K562 (cell line): ENCODE data around the gene OR2V2. TPM values are rescaled to one million over a fixed set of nuclear protein-coding genes. Genes with fewer than 3 reads are reported as not detected.

ENCODE experiments used
- BRD4 ChIP-seq: fragments of 200-600 bp; sonication (generic); IDR thresholded peaks from 2 replicates; pipeline ENCODE4 v1.6.1; 2017; ENCODE audit warnings: inconsistent platforms
- CBFA2T2 ChIP-seq: fragments of 450-650 bp; conservative IDR thresholded peaks from 2 replicates; pipeline ENCODE4 v1.6.1; 2017; ENCODE audit warnings: mild to moderate bottlenecking
- CHD2 ChIP-seq: IDR thresholded peaks from 2 replicates; pipeline ENCODE4 v1.6.1; 2011; ENCODE audit warnings: low read depth, low read length
- CXXC5 ChIP-seq: fragments of 250-450 bp; sonication (Bioruptor Pico); IDR thresholded peaks from 2 replicates; pipeline ENCODE4 v1.8.0; 2022; ENCODE audit warnings: inconsistent platforms, mild to moderate bottlenecking, moderate library complexity
- ELF2 ChIP-seq: fragments of 250-450 bp; sonication (Bioruptor Pico); IDR thresholded peaks from 2 replicates; pipeline ENCODE4 v1.5.0; 2021; ENCODE audit warnings: mild to moderate bottlenecking
- EP300 ChIP-seq: IDR thresholded peaks from 2 replicates; pipeline ENCODE4 v1.6.1; 2012; ENCODE audit warnings: low read length, improper control_type of control experiment
- GATA2 ChIP-seq: sonication (generic); formaldehyde crosslinking; IDR thresholded peaks from 2 replicates; pipeline ENCODE4 v1.4.0; 2020; ENCODE audit warnings: mild to moderate bottlenecking, missing genetic modification reagents
- HMG20A ChIP-seq: fragments of 450-650 bp; formaldehyde crosslinking; conservative IDR thresholded peaks from 2 replicates; pipeline ENCODE4 v1.4.0; 2020; ENCODE audit warnings: mild to moderate bottlenecking, mixed read lengths
- KAT8 ChIP-seq: fragments of 450-650 bp; IDR thresholded peaks from 2 replicates; pipeline ENCODE4 v1.6.1; 2016; ENCODE audit warnings: low read depth, mild to moderate bottlenecking
- PCBP1 ChIP-seq: fragments of 200-400 bp; formaldehyde crosslinking; IDR thresholded peaks from 2 replicates; pipeline ENCODE4 v1.6.1; 2018; ENCODE audit warnings: mild to moderate bottlenecking, low read depth, low read length; ENCODE audit not compliant: poor library complexity, severe bottlenecking
- PHF20 ChIP-seq: fragments of 450-650 bp; IDR thresholded peaks from 2 replicates; pipeline ENCODE4 v1.6.1; 2018; ENCODE audit not compliant: partially characterized antibody
- POLR3G ChIP-seq: IDR thresholded peaks from 2 replicates; pipeline ENCODE4 v1.6.1; 2011; ENCODE audit not compliant: insufficient read length, insufficient replicate concordance; ENCODE audit errors: extremely low read depth
- PYGO2 ChIP-seq: fragments of 450-650 bp; IDR thresholded peaks from 2 replicates; pipeline ENCODE4 v1.6.1; 2016; ENCODE audit warnings: mild to moderate bottlenecking, missing genetic modification characterization, moderate library complexity, missing compliant biosample characterization
- SLC30A9 ChIP-seq: fragments of 250-450 bp; sonication (Bioruptor Pico); IDR thresholded peaks from 2 replicates; pipeline ENCODE4 v1.8.0; 2022; ENCODE audit warnings: mild to moderate bottlenecking, moderate library complexity
- SNAPC5 ChIP-seq: fragments of 250-450 bp; sonication (Bioruptor Pico); IDR thresholded peaks from 2 replicates; pipeline ENCODE4 v1.8.0; 2021; ENCODE audit warnings: moderate library complexity, mild to moderate bottlenecking, inconsistent platforms
- SRF ChIP-seq, 2 experiments: fragments of 250-450, 450-650 bp in 1 of 2; sonication (Bioruptor Pico) in 1 of 2; sonication (generic) in 1 of 2; formaldehyde crosslinking; IDR thresholded peaks; 2 replicates each; pipeline versions ENCODE4 v1.5.0 to v1.5.1; 2020 to 2022; ENCODE audit warnings: mild to moderate bottlenecking in 1 of 2, missing genetic modification reagents in 1 of 2
- SRSF3 ChIP-seq: fragments of 200-400 bp; formaldehyde crosslinking; IDR thresholded peaks from 2 replicates; pipeline ENCODE4 v1.6.1; 2016; ENCODE audit warnings: mild to moderate bottlenecking, low read length, moderate library complexity; ENCODE audit not compliant: insufficient read depth
- TFAM ChIP-seq: fragments of 250-450 bp; sonication (Bioruptor Pico); conservative IDR thresholded peaks from 2 replicates; pipeline ENCODE4 v1.5.0; 2021; ENCODE audit warnings: mild to moderate bottlenecking, moderate library complexity
- TRIM28 ChIP-seq: fragments of 450-650 bp; IDR thresholded peaks from 2 replicates; pipeline ENCODE4 v1.6.1; 2017
- ZNF444 ChIP-seq: fragments of 250-450 bp; sonication (Bioruptor Pico); IDR thresholded peaks from 2 replicates; pipeline ENCODE4 v1.4.0; 2020; ENCODE audit warnings: mild to moderate bottlenecking, moderate library complexity
- ZNF778 ChIP-seq: fragments of 450-650 bp; formaldehyde crosslinking; IDR thresholded peaks from 2 replicates; pipeline ENCODE4 v1.4.0; 2020; ENCODE audit warnings: mild to moderate bottlenecking, moderate library complexity
- polyA plus RNA-seq, 8 experiments: library from polyadenylated mRNA; depleted of rRNA in 4 of 8; stranded (reverse) in 5 of 8; unstranded in 3 of 8; fragments of >200 nt; fragmentation: Nextera tagmentation in 2 of 8; fragmentation: Illumina TruSeq in 1 of 8; extraction: Ambion mirVana in 2 of 8; extraction: Trizol in 1 of 8; gene quantifications; 2 replicates each; pipeline versions ENCODE4 v1.2.1 to v1.2.3, GENCODE V29; 2011 to 2014; ENCODE audit warnings: inconsistent platforms in 1 of 8, missing spikeins in 1 of 8
- total RNA-seq, 7 experiments: library from RNA; depleted of rRNA in 6 of 7; stranded (reverse); fragments of >200 nt in 6 of 7; fragmentation: Illumina TruSeq in 2 of 7; extraction: Trizol in 2 of 7; gene quantifications; 2 replicates each; pipeline versions ENCODE4 v1.2.1 to v1.2.3, GENCODE V29; 2011 to 2021; ENCODE audit warnings: low replicate concordance in 1 of 7
- TF ChIP-seq, protein P1 (sequence below): fragments of 450-650 bp; IDR thresholded peaks from 2 replicates; pipeline ENCODE4 v1.6.1; 2016; ENCODE audit warnings: antibody characterized with exemption
- TF ChIP-seq, protein P2 (sequence below): fragments of 450-650 bp; formaldehyde crosslinking; IDR thresholded peaks from 2 replicates; pipeline ENCODE4 v1.4.0; 2020; ENCODE audit warnings: mild to moderate bottlenecking, moderate library complexity
- TF ChIP-seq, protein P3 (sequence below), 2 experiments: fragments of 450-650 bp; IDR thresholded peaks; 2 replicates each; pipeline ENCODE4 v1.6.1; 2018; ENCODE audit warnings: mild to moderate bottlenecking in 2 of 2, low read depth in 1 of 2; ENCODE audit not compliant: partially characterized antibody in 2 of 2

The OR2V2 gene
- total and polyA plus RNA-seq, 9 of the 15 experiments (the other 6 are each of a cell fraction or from before 2014, with no cell fraction given): 0.01 TPM; not detected in 8

DNA sequence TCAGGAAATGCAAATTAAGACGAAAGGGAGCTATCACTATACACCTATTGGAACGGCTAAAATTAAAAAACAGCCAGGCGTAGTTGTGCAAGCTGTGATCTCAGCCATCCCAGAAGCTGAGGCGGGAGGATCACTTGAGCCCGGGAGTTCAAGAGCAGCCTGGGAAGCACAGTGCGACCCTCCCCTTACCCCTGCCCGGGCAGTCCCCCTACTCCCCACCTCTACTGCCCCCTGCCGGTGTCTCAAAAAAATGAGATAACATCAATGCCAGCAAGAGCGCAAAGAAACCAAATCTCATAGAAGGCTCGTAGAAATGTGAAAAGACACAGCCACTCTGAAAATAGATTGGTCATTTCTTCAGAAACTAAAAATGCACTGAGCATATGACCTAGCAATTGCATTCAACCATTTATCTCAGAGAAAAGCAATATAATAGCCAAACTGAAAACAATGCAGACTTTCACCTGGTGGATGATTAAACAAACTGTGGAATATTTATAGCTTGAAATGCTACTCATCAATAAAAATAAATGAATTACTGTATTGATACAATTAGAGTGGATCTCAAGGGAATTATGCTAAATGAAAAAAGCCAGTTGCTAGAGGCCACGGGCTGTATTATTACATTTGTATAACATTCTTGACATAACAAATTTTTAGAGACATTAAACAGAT lies 20.6 kb downstream of the OR2V2 start (continued):
- TF ChIP-seq PYGO2 (tag): no peak
- TF ChIP-seq SNAPC5: no peak
- no peak for TF ChIP-seq PCBP1
- TF ChIP-seq POLR3G: no peak
- no peak for TF ChIP-seq TFAM (CRISPR knock-in tag)
- no peak for TF ChIP-seq KAT8
- TF ChIP-seq GATA2 (CRISPR knock-in tag): peak; percentile 98
- TF ChIP-seq ZNF444: no peak
- TF ChIP-seq CBFA2T2: no peak
- TF ChIP-seq CHD2: no peak
- no peak for TF ChIP-seq ELF2 (CRISPR knock-in tag)
- no peak for TF ChIP-seq PHF20
- no peak for TF ChIP-seq SLC30A9 (CRISPR knock-in tag)
- no peak for TF ChIP-seq ZNF778 (CRISPR knock-in tag)
- no peak for TF ChIP-seq EP300
- TF ChIP-seq HMG20A (CRISPR knock-in tag): no peak
- TF ChIP-seq CXXC5 (CRISPR knock-in tag): peak; percentile 27
- no peak for TF ChIP-seq SRSF3
- TF ChIP-seq, protein P1, sequence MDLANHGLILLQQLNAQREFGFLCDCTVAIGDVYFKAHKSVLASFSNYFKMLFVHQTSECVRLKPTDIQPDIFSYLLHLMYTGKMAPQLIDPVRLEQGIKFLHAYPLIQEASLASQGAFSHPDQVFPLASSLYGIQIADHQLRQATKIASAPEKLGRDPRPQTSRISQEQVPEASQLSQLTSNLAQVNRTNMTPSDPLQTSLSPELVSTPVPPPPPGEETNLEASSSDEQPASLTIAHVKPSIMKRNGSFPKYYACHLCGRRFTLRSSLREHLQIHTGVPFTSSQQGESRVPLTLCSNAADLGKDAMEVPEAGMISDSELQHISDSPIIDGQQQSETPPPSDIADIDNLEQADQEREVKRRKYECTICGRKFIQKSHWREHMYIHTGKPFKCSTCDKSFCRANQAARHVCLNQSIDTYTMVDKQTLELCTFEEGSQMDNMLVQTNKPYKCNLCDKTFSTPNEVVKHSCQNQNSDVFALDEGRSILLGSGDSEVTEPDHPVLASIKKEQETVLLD: no peak
- TF ChIP-seq, protein P2, sequence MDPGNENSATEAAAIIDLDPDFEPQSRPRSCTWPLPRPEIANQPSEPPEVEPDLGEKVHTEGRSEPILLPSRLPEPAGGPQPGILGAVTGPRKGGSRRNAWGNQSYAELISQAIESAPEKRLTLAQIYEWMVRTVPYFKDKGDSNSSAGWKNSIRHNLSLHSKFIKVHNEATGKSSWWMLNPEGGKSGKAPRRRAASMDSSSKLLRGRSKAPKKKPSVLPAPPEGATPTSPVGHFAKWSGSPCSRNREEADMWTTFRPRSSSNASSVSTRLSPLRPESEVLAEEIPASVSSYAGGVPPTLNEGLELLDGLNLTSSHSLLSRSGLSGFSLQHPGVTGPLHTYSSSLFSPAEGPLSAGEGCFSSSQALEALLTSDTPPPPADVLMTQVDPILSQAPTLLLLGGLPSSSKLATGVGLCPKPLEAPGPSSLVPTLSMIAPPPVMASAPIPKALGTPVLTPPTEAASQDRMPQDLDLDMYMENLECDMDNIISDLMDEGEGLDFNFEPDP (CRISPR knock-in tag): no peak
- no peak for TF ChIP-seq TRIM28
- TF ChIP-seq, protein P3, sequence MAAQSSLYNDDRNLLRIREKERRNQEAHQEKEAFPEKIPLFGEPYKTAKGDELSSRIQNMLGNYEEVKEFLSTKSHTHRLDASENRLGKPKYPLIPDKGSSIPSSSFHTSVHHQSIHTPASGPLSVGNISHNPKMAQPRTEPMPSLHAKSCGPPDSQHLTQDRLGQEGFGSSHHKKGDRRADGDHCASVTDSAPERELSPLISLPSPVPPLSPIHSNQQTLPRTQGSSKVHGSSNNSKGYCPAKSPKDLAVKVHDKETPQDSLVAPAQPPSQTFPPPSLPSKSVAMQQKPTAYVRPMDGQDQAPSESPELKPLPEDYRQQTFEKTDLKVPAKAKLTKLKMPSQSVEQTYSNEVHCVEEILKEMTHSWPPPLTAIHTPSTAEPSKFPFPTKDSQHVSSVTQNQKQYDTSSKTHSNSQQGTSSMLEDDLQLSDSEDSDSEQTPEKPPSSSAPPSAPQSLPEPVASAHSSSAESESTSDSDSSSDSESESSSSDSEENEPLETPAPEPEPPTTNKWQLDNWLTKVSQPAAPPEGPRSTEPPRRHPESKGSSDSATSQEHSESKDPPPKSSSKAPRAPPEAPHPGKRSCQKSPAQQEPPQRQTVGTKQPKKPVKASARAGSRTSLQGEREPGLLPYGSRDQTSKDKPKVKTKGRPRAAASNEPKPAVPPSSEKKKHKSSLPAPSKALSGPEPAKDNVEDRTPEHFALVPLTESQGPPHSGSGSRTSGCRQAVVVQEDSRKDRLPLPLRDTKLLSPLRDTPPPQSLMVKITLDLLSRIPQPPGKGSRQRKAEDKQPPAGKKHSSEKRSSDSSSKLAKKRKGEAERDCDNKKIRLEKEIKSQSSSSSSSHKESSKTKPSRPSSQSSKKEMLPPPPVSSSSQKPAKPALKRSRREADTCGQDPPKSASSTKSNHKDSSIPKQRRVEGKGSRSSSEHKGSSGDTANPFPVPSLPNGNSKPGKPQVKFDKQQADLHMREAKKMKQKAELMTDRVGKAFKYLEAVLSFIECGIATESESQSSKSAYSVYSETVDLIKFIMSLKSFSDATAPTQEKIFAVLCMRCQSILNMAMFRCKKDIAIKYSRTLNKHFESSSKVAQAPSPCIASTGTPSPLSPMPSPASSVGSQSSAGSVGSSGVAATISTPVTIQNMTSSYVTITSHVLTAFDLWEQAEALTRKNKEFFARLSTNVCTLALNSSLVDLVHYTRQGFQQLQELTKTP (IDR thresholded peaks at IDR 0.05; ENCODE audit: low read depth in 1 of 2, partially characterized antibody in 2 of 2): no peak
- no peak for TF ChIP-seq SRF (CRISPR knock-in tag; IDR thresholded peaks at IDR 0.05)
- TF ChIP-seq BRD4: no peak
